H9 (cell line): ENCODE measurements around the gene ANKRD65. TPM values are rescaled to one million over a fixed set of nuclear protein-coding genes. Genes with fewer than 3 reads are reported as not detected.
"Not testable (repeated sequence)": the region's sequence is repeated elsewhere in the genome, so short reads cannot be mapped to it uniquely, and the experiment has no call there.

Experiments used
- DNase-seq: peaks from one replicate; pipeline ENCODE4 v3.0.0-alpha.2; 2017
- H2AFZ ChIP-seq: one replicate; pipeline ENCODE4 v1.6.1; 2013; ENCODE audit warnings: mild to moderate bottlenecking, low read length, control low read depth, moderate library complexity
- H2AK5ac ChIP-seq: 2 replicates; pipeline ENCODE4 v1.6.1; 2013; ENCODE audit warnings: low read length, control low read depth, mixed read lengths; ENCODE audit not compliant: insufficient read length
- H2BK120ac ChIP-seq: one replicate; pipeline ENCODE4 v1.6.1; 2013; ENCODE audit warnings: low read depth, mild to moderate bottlenecking, low read length, control low read depth, inconsistent platforms; ENCODE audit not compliant: poor library complexity, severe bottlenecking
- H2BK12ac ChIP-seq: 2 replicates; pipeline ENCODE4 v1.6.1; 2013; ENCODE audit warnings: low read length, control low read depth, mixed read lengths, low read depth; ENCODE audit not compliant: insufficient read length
- H2BK15ac ChIP-seq: 2 replicates; pipeline ENCODE4 v1.6.1; 2013; ENCODE audit warnings: low read depth, low read length, control low read depth
- H2BK20ac ChIP-seq: one replicate; pipeline ENCODE4 v1.6.1; 2013; ENCODE audit warnings: low read depth, mild to moderate bottlenecking, low read length, control low read depth, inconsistent platforms; ENCODE audit not compliant: poor library complexity, severe bottlenecking
- H2BK5ac ChIP-seq: 2 replicates; pipeline ENCODE4 v1.6.1; 2013; ENCODE audit warnings: low read length, control low read depth, mixed read lengths; ENCODE audit not compliant: insufficient read length
- H3K14ac ChIP-seq: 2 replicates; pipeline ENCODE4 v1.6.1; 2013; ENCODE audit warnings: low read length, control low read depth; ENCODE audit not compliant: insufficient read depth
- H3K18ac ChIP-seq: 2 replicates; pipeline ENCODE4 v1.6.1; 2013; ENCODE audit warnings: low read depth, mild to moderate bottlenecking, mixed read lengths, low read length, control low read depth; ENCODE audit not compliant: insufficient read length
- H3K23ac ChIP-seq: 2 replicates; pipeline ENCODE4 v1.6.1; 2013; ENCODE audit warnings: low read length, control low read depth, mixed read lengths, low read depth; ENCODE audit not compliant: insufficient read length
- H3K23me2 ChIP-seq: 2 replicates; pipeline ENCODE4 v1.6.1; 2013; ENCODE audit warnings: low read depth, mild to moderate bottlenecking, mixed read lengths, low read length, control low read depth; ENCODE audit not compliant: insufficient read length, poor library complexity, severe bottlenecking
- H3K27ac ChIP-seq: 2 replicates; pipeline ENCODE4 v1.5.1; 2013; ENCODE audit warnings: low read length, control low read depth, mixed read lengths, low read depth; ENCODE audit not compliant: insufficient read length
- H3K27me3 ChIP-seq: 2 replicates; pipeline ENCODE4 v1.6.1; 2013; ENCODE audit warnings: low read length, control low read depth, inconsistent platforms; ENCODE audit not compliant: insufficient read depth
- H3K4ac ChIP-seq: 2 replicates; pipeline ENCODE4 v1.6.1; 2013; ENCODE audit warnings: low read depth, mild to moderate bottlenecking, control low read depth, inconsistent platforms, low read length, moderate library complexity
- H3K4me1 ChIP-seq: 2 replicates; pipeline ENCODE4 v1.6.1; 2013; ENCODE audit warnings: low read length, control low read depth, inconsistent platforms; ENCODE audit not compliant: insufficient read depth
- H3K4me2 ChIP-seq: 2 replicates; pipeline ENCODE4 v1.6.1; 2013; ENCODE audit warnings: low read length, control low read depth, mixed read lengths; ENCODE audit not compliant: insufficient read length, insufficient read depth
- H3K56ac ChIP-seq: 2 replicates; pipeline ENCODE4 v1.6.1; 2013; ENCODE audit warnings: low read depth, mild to moderate bottlenecking, mixed read lengths, low read length, control low read depth; ENCODE audit not compliant: insufficient read length
- H3K79me1 ChIP-seq: 2 replicates; pipeline ENCODE4 v1.6.1; 2013; ENCODE audit warnings: low read depth, mild to moderate bottlenecking, moderate library complexity, low read length, control low read depth, inconsistent platforms; ENCODE audit not compliant: insufficient read depth, poor library complexity, severe bottlenecking
- H3K79me2 ChIP-seq: 2 replicates; pipeline ENCODE4 v1.6.1; 2013; ENCODE audit warnings: low read length, control low read depth, inconsistent platforms; ENCODE audit not compliant: insufficient read depth
- H3K9ac ChIP-seq: 2 replicates; pipeline ENCODE4 v1.6.1; 2013; ENCODE audit warnings: low read length, control low read depth, mixed read lengths; ENCODE audit not compliant: insufficient read length; ENCODE audit errors: extremely low read depth
- H3K9me3 ChIP-seq: one replicate; pipeline ENCODE4 v1.6.1; 2013; ENCODE audit warnings: low read depth, low read length, inconsistent platforms; ENCODE audit not compliant: control insufficient read depth
- H3T11ph ChIP-seq: one replicate; pipeline ENCODE4 v1.6.1; 2013; ENCODE audit warnings: mild to moderate bottlenecking, low read length, control low read depth, inconsistent platforms
- H4K20me1 ChIP-seq: one replicate; pipeline ENCODE4 v1.6.1; 2013; ENCODE audit not compliant: control insufficient read depth, insufficient read length, insufficient read depth
- H4K5ac ChIP-seq: 2 replicates; pipeline ENCODE4 v1.6.1; 2013; ENCODE audit warnings: low read depth, mild to moderate bottlenecking, mixed read lengths, low read length, control low read depth; ENCODE audit not compliant: insufficient read length
- H4K8ac ChIP-seq: replicated peaks from 2 replicates; pipeline ENCODE4 v1.6.1; 2013; ENCODE audit warnings: low read length, control low read depth, mixed read lengths, low read depth; ENCODE audit not compliant: insufficient read length
- H4K91ac ChIP-seq: 2 replicates; pipeline ENCODE4 v1.6.1; 2013; ENCODE audit warnings: low read depth, mild to moderate bottlenecking, moderate library complexity, mixed read lengths, low read length, control low read depth; ENCODE audit not compliant: insufficient read length
- H3K27ac Mint-ChIP-seq, 3 experiments: 2 replicates in 2 of 3; 3 replicates in 1 of 3; pipeline ENCODE4 v1.8.0; 2020 to 2021; ENCODE audit warnings: mixed read lengths in 3 of 3, mild to moderate bottlenecking in 1 of 3, moderate library complexity in 1 of 3
- H3K27me3 Mint-ChIP-seq: 2 replicates; pipeline ENCODE4 v1.8.0; 2021; ENCODE audit warnings: low read depth, mild to moderate bottlenecking, moderate library complexity, mixed read lengths
- H3K36me3 Mint-ChIP-seq, 3 experiments: 2 replicates in 2 of 3; 3 replicates in 1 of 3; pipeline ENCODE4 v1.8.0; 2020 to 2021; ENCODE audit warnings: low read depth in 3 of 3, mixed read lengths in 3 of 3; ENCODE audit not compliant: insufficient read depth in 1 of 3
- H3K4me1 Mint-ChIP-seq, 2 experiments: 2 replicates each; pipeline ENCODE4 v1.8.0; 2020; ENCODE audit warnings: mixed read lengths in 2 of 2
- H3K4me3 Mint-ChIP-seq, 2 experiments: 2 replicates in 1 of 2; 3 replicates in 1 of 2; pipeline ENCODE4 v1.8.0; 2020 to 2021; ENCODE audit warnings: mild to moderate bottlenecking in 2 of 2, mixed read lengths in 2 of 2, moderate library complexity in 1 of 2
- H3K9me3 Mint-ChIP-seq, 2 experiments: 2 replicates in 1 of 2; 3 replicates in 1 of 2; pipeline ENCODE4 v1.8.0; 2020; ENCODE audit warnings: mild to moderate bottlenecking in 2 of 2, mixed read lengths in 2 of 2, moderate library complexity in 1 of 2
- WGBS: extraction: QIAGEN DNeasy Blood & Tissue Kit; methylation state at CpG from one replicate; pipeline ENCODE4 v1.1.7; 2013; ENCODE audit warnings: missing lambda C conversion rate, low lambda C conversion rate, mixed read lengths; ENCODE audit not compliant: insufficient read length; ENCODE audit errors: extremely low coverage; 5-methylcytosine and 5-hydroxymethylcytosine counted together
- total RNA-seq: library from RNA; stranded (reverse); gene quantifications from 2 replicates; pipeline ENCODE4 v1.2.1, GENCODE V29; 2021
- TF ChIP-seq, protein P1 (sequence below): fragments of 200-600 bp; sonication (generic); conservative IDR thresholded peaks from 3 replicates; pipeline ENCODE4 v1.8.0; 2021; ENCODE audit warnings: antibody characterized with exemption, mild to moderate bottlenecking

Gene ANKRD65
- total RNA-seq, 1 experiment from 2014 or later, result 3.1 TPM

GRCh38 chr1:1418464-1419362 is 2.4 kb downstream of the ANKRD65 start:
- H4K20me1 ChIP-seq, result no peaks in the 10 kb centered on the region
- H3K79me2 ChIP-seq, result no peaks in the 10 kb centered on the region
- H3K23ac ChIP-seq, result no peak overlapping the region
- no peak overlapping the region for H4K91ac ChIP-seq
- H3K4ac ChIP-seq, result no peak overlapping the region
- no peak overlapping the region for H2BK120ac ChIP-seq
- H3T11ph ChIP-seq, result no peak overlapping the region
- H3K27ac Mint-ChIP-seq, result peak overlapping the region; percentile 13 to 86 (median 61); a peak in 4 of 7 replicates
- no peak overlapping the region for H3K18ac ChIP-seq
- no peak overlapping the region for H2BK15ac ChIP-seq
- no peak overlapping the region for H3K9ac ChIP-seq
- H3K9me3 Mint-ChIP-seq, result no peaks in the 10 kb centered on the region
- no peak overlapping the region; the same call in 1 of the 2 replicates for H3K14ac ChIP-seq
- H3K23me2 ChIP-seq, result no peaks in the 10 kb centered on the region
- no peaks in the 10 kb centered on the region for H3K79me1 ChIP-seq
- H3K9me3 ChIP-seq, result no peaks in the 10 kb centered on the region
- no peak for DNase-seq
- H3K36me3 Mint-ChIP-seq, result no peaks in the 10 kb centered on the region; a peak in 2 of 7 replicates
- TF ChIP-seq, protein P1, sequence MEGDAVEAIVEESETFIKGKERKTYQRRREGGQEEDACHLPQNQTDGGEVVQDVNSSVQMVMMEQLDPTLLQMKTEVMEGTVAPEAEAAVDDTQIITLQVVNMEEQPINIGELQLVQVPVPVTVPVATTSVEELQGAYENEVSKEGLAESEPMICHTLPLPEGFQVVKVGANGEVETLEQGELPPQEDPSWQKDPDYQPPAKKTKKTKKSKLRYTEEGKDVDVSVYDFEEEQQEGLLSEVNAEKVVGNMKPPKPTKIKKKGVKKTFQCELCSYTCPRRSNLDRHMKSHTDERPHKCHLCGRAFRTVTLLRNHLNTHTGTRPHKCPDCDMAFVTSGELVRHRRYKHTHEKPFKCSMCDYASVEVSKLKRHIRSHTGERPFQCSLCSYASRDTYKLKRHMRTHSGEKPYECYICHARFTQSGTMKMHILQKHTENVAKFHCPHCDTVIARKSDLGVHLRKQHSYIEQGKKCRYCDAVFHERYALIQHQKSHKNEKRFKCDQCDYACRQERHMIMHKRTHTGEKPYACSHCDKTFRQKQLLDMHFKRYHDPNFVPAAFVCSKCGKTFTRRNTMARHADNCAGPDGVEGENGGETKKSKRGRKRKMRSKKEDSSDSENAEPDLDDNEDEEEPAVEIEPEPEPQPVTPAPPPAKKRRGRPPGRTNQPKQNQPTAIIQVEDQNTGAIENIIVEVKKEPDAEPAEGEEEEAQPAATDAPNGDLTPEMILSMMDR, result no peak
- no peaks in the 10 kb centered on the region for H3K27me3 Mint-ChIP-seq
- H3K56ac ChIP-seq, result no peak overlapping the region
- H2BK5ac ChIP-seq, result no peak overlapping the region
- H3K4me2 ChIP-seq, result no peak overlapping the region
- WGBS, result no CpG with 5 or more reads among the region's 26 CpGs
- no peak overlapping the region for H2AK5ac ChIP-seq
- H4K5ac ChIP-seq, result no peak overlapping the region
- H2AFZ ChIP-seq, result no peak overlapping the region
- no peak overlapping the region for H2BK12ac ChIP-seq
- H4K8ac ChIP-seq, result no peak overlapping the region
- no peaks in the 10 kb centered on the region for H3K27me3 ChIP-seq
- peaks cover 5% of the 10 kb centered on the region; the same call in 1 of the 2 replicates for H3K4me1 ChIP-seq
- peaks cover 45 to 50% of the 10 kb centered on the region in 2 experiments for H3K4me1 Mint-ChIP-seq
- no peak overlapping the region for H3K27ac ChIP-seq
- H3K4me3 Mint-ChIP-seq, result no peak overlapping the region
- H2BK20ac ChIP-seq, result no peak overlapping the region

- WGBS, result no CpG with 5 or more reads among the region's 25 CpGs
- H3K4me2 ChIP-seq, H2BK5ac ChIP-seq, H3K18ac ChIP-seq, DNase-seq, H3K9me3 Mint-ChIP-seq, H3K4me3 Mint-ChIP-seq, H2BK15ac ChIP-seq, H3K27me3 Mint-ChIP-seq, H2BK20ac ChIP-seq, H4K5ac ChIP-seq, H3K23me2 ChIP-seq, H3K27ac ChIP-seq, H3K9ac ChIP-seq, H3T11ph ChIP-seq, H2BK12ac ChIP-seq, H3K23ac ChIP-seq, H2AFZ ChIP-seq, H3K79me2 ChIP-seq, H4K8ac ChIP-seq, H3K4ac ChIP-seq, H2AK5ac ChIP-seq, H3K56ac ChIP-seq, H3K27me3 ChIP-seq, H3K4me1 ChIP-seq, H3K9me3 ChIP-seq, H2BK120ac ChIP-seq, H4K91ac ChIP-seq, H3K79me1 ChIP-seq, H3K14ac ChIP-seq, H4K20me1 ChIP-seq, H3K36me3 Mint-ChIP-seq: not testable (repeated sequence)
- Mint-ChIP-seq H3K4me1 (peaks cover 42 to 47% of the 10 kb centered on the region in 2 experiments), H3K27ac (peak overlapping the region in 2 of 3 experiments; percentile 76 to 85; a peak in 4 of 7 replicates)
Observed at GRCh38 chr1:1417825-1418463, 3.1 kb downstream of the ANKRD65 start.
